Astrocyte (in vitro differentiated cells and primary cell): ENCODE results near the gene TWF1. TPM values are rescaled to one million over a fixed set of nuclear protein-coding genes. Genes with fewer than 3 reads are reported as not detected.

Experiments used
- DNase-seq: peaks from one replicate; pipeline ENCODE4 v3.0.0-alpha.2; 2010; ENCODE audit warnings: low read depth
- FAIRE-seq: peaks from 2 replicates; lab custom pipeline; 2011; peaks lifted over from hg19 to GRCh38; lab: Jason Lieb, UNC
- H2AFZ ChIP-seq: 2 replicates; pipeline ENCODE4 v1.6.0; 2012; ENCODE audit warnings: low read depth, low read length, inconsistent platforms
- H3K27ac ChIP-seq: 2 replicates; pipeline ENCODE4 v1.5.1; 2011; ENCODE audit warnings: low read depth, low read length, inconsistent platforms
- H3K27me3 ChIP-seq: 2 replicates; pipeline ENCODE4 v1.6.0; 2011; ENCODE audit warnings: low read length, inconsistent platforms; ENCODE audit not compliant: insufficient read depth
- H3K36me3 ChIP-seq: 2 replicates; pipeline ENCODE4 v1.5.1; 2011; ENCODE audit warnings: low read length, inconsistent platforms; ENCODE audit not compliant: insufficient read depth
- H3K4me1 ChIP-seq: 2 replicates; pipeline ENCODE4 v1.5.1; 2011; ENCODE audit warnings: low read length, inconsistent platforms; ENCODE audit not compliant: insufficient read depth
- H3K4me2 ChIP-seq: 2 replicates; pipeline ENCODE4 v1.6.0; 2012; ENCODE audit warnings: low read length, inconsistent platforms
- H3K4me3 ChIP-seq: 2 replicates; pipeline ENCODE4 v1.5.1; 2011; ENCODE audit warnings: low read depth, mild to moderate bottlenecking, low read length, inconsistent platforms; ENCODE audit not compliant: insufficient read depth
- H3K79me2 ChIP-seq: 2 replicates; pipeline ENCODE4 v1.6.0; 2012; ENCODE audit warnings: mild to moderate bottlenecking, low read length, inconsistent platforms; ENCODE audit not compliant: insufficient read depth
- H3K9ac ChIP-seq: 2 replicates; pipeline ENCODE4 v1.6.0; 2012; ENCODE audit warnings: mild to moderate bottlenecking, low read length, inconsistent platforms
- H3K9me3 ChIP-seq: 2 replicates; pipeline ENCODE4 v1.5.1; 2012; ENCODE audit warnings: low read depth, mild to moderate bottlenecking, low read length, inconsistent platforms; ENCODE audit not compliant: insufficient read depth
- H4K20me1 ChIP-seq: 2 replicates; pipeline ENCODE4 v1.6.0; 2012; ENCODE audit warnings: low read length, inconsistent platforms; ENCODE audit not compliant: insufficient read depth
- H3K27ac Mint-ChIP-seq: one replicate; pipeline ENCODE4 v1.8.0; 2021; ENCODE audit warnings: mild to moderate bottlenecking, mixed read lengths; ENCODE audit not compliant: unreplicated experiment
- H3K27me3 Mint-ChIP-seq: one replicate; pipeline ENCODE4 v1.8.0; 2021; ENCODE audit warnings: low read depth, mixed read lengths; ENCODE audit not compliant: unreplicated experiment
- H3K36me3 Mint-ChIP-seq: one replicate; pipeline ENCODE4 v1.8.0; 2021; ENCODE audit warnings: low read depth, mixed read lengths; ENCODE audit not compliant: unreplicated experiment
- H3K4me1 Mint-ChIP-seq: one replicate; pipeline ENCODE4 v1.8.0; 2021; ENCODE audit warnings: low read depth, mixed read lengths; ENCODE audit not compliant: unreplicated experiment
- H3K4me3 Mint-ChIP-seq: one replicate; pipeline ENCODE4 v1.8.0; 2021; ENCODE audit warnings: mild to moderate bottlenecking, moderate library complexity, mixed read lengths; ENCODE audit not compliant: unreplicated experiment
- H3K9me3 Mint-ChIP-seq: one replicate; pipeline ENCODE4 v1.8.0; 2021; ENCODE audit warnings: mild to moderate bottlenecking, mixed read lengths; ENCODE audit not compliant: unreplicated experiment
- CTCF ChIP-seq: IDR thresholded peaks from 2 replicates; pipeline ENCODE4 v1.5.1; 2011; ENCODE audit warnings: low read depth, mild to moderate bottlenecking, inconsistent platforms, low read length, moderate library complexity; ENCODE audit not compliant: insufficient read depth
- EZH2 ChIP-seq: IDR thresholded peaks from 2 replicates; pipeline ENCODE4 v1.6.1; 2012; ENCODE audit warnings: mild to moderate bottlenecking, low read length, inconsistent platforms; ENCODE audit not compliant: insufficient read depth
- total RNA-seq: library from RNA; stranded (reverse); gene quantifications from 2 replicates; pipeline ENCODE4 v1.2.1, GENCODE V29; 2021

Gene TWF1
- total RNA-seq, 1 donor from 2014 or later, result 105 TPM

- Mint-ChIP-seq H3K9me3 (no peaks in the 10 kb centered on the region), H3K36me3 (no peaks in the 10 kb centered on the region), H3K27ac (no peak overlapping the region), H3K4me3 (no peak overlapping the region), H3K4me1 (no peaks in the 10 kb centered on the region), H3K27me3 (no peaks in the 10 kb centered on the region)
- H3K9ac ChIP-seq, result no peak overlapping the region
- H3K4me1 ChIP-seq, result no peaks in the 10 kb centered on the region
- H2AFZ ChIP-seq, result no peak overlapping the region
- no peak overlapping the region for H3K4me3 ChIP-seq
- H3K27me3 ChIP-seq, result no peaks in the 10 kb centered on the region
- FAIRE-seq (no peak), DNase-seq (no peak)
- TF ChIP-seq EZH2 (no peak), CTCF (no peak)
- no peak overlapping the region for H3K4me2 ChIP-seq
- no peak overlapping the region for H3K27ac ChIP-seq
- no peaks in the 10 kb centered on the region for H3K79me2 ChIP-seq
- H4K20me1 ChIP-seq, result no peaks in the 10 kb centered on the region
- H3K36me3 ChIP-seq, result no peaks in the 10 kb centered on the region
- H3K9me3 ChIP-seq, result no peaks in the 10 kb centered on the region
Observed at GRCh38 chr12:43815416-43815815, 9.3 kb upstream of the TWF1 start.

- no peak overlapping the region for H3K27ac ChIP-seq
- FAIRE-seq, result no peak
- H3K9me3 ChIP-seq, result no peaks in the 10 kb centered on the region
- no peak overlapping the region for H3K4me2 ChIP-seq
- Mint-ChIP-seq H3K4me3 (no peak overlapping the region), H3K9me3 (no peaks in the 10 kb centered on the region), H3K27ac (no peak overlapping the region), H3K4me1 (no peaks in the 10 kb centered on the region), H3K27me3 (no peaks in the 10 kb centered on the region), H3K36me3 (no peaks in the 10 kb centered on the region)
- H4K20me1 ChIP-seq, result no peaks in the 10 kb centered on the region
- H3K36me3 ChIP-seq, result no peaks in the 10 kb centered on the region
- no peaks in the 10 kb centered on the region for H3K79me2 ChIP-seq
- no peak overlapping the region for H2AFZ ChIP-seq
- TF ChIP-seq CTCF, result no peak
- no peak for TF ChIP-seq EZH2
- H3K27me3 ChIP-seq, result no peaks in the 10 kb centered on the region
- H3K4me1 ChIP-seq, result no peaks in the 10 kb centered on the region
- no peak overlapping the region for H3K9ac ChIP-seq
- H3K4me3 ChIP-seq, result no peak overlapping the region
- no peak for DNase-seq
Observed at GRCh38 chr12:43812926-43813325, 6.8 kb upstream of the TWF1 start.

GRCh38 chr12:43812057-43812456 lies 5.9 kb upstream of the TWF1 start:
- Mint-ChIP-seq H3K36me3 (no peaks in the 10 kb centered on the region), H3K9me3 (no peaks in the 10 kb centered on the region), H3K4me1 (no peaks in the 10 kb centered on the region), H3K4me3 (no peak overlapping the region), H3K27ac (no peak overlapping the region), H3K27me3 (no peaks in the 10 kb centered on the region)
- Histone ChIP-seq H3K9ac (no peak overlapping the region), H3K4me3 (no peak overlapping the region), H3K27ac (no peak overlapping the region), H3K4me1 (no peaks in the 10 kb centered on the region), H3K4me2 (no peak overlapping the region), H3K9me3 (no peaks in the 10 kb centered on the region), H3K36me3 (no peaks in the 10 kb centered on the region), H3K27me3 (no peaks in the 10 kb centered on the region), H3K79me2 (no peaks in the 10 kb centered on the region), H4K20me1 (no peaks in the 10 kb centered on the region), H2AFZ (no peak overlapping the region)
- TF ChIP-seq EZH2 (no peak), CTCF (no peak)
- FAIRE-seq, result no peak
- no peak for DNase-seq
